ENCODE data around the gene LPAR2.

- TF ChIP-seq CTCF (IDR thresholded peaks at IDR 0.05; ENCODE audit: insufficient read depth, low read length, poor library complexity, severe bottlenecking) (no peak), EZH2phosphoT487 (conservative IDR thresholded peaks at IDR 0.05; ENCODE audit: low read length) (no peak)
Measured at GRCh38 chr19:19618219-19619051, 9.6 kb downstream of the LPAR2 start, which contains the start of gene PBX4.
